CD4-positive, alpha-beta T cell treated with Interleukin-6 for 4 hours (primary cell): Measurements from ENCODE around the gene C2CD4A.
"Not testable (repeated sequence)": the region's sequence is repeated elsewhere in the genome, so short reads cannot be mapped to it uniquely, and the experiment has no call there.

ENCODE experiments used
- DNase-seq: peaks from one replicate; pipeline ENCODE4 v3.0.0-alpha.2; 2020; ENCODE audit warnings: mixed read lengths

C2CD4A gene

GRCh38 chr15:62066663-62067447, at the start of gene C2CD4A:
C2CD4A (plus strand) TSS chr15:62066977; CDS start chr15:62067614, 637 bp downstream.
- peak; percentile 70 for DNase-seq

- DNase-seq: no peak
Observed at GRCh38 chr15:62020576-62021160, 46.1 kb upstream of the C2CD4A start.

GRCh38 chr15:62021991-62022600, 44.7 kb upstream of the C2CD4A start:
- no peak for DNase-seq

GRCh38 chr15:62026487-62027262, 40.1 kb upstream of the C2CD4A start:
- DNase-seq: no peak

GRCh38 chr15:62027263-62027565, 39.6 kb upstream of the C2CD4A start:
- no peak for DNase-seq

- no peak for DNase-seq
Observed at GRCh38 chr15:62027916-62028315, 38.9 kb upstream of the C2CD4A start.

- DNase-seq: no peak
Observed at GRCh38 chr15:62035256-62035924, 31.4 kb upstream of the C2CD4A start.

GRCh38 chr15:62046078-62046743, 20.6 kb upstream of the C2CD4A start:
- no peak for DNase-seq

GRCh38 chr15:62047282-62047827, 19.4 kb upstream of the C2CD4A start:
- no peak for DNase-seq

- not testable (repeated sequence) for DNase-seq
Observed at GRCh38 chr15:62048254-62048653, 18.5 kb upstream of the C2CD4A start.

- DNase-seq: no peak
Observed at GRCh38 chr15:62050115-62050514, 16.7 kb upstream of the C2CD4A start.

- DNase-seq: no peak
Observed at GRCh38 chr15:62051166-62051565, 15.6 kb upstream of the C2CD4A start.

- DNase-seq: no peak
Observed at GRCh38 chr15:62052713-62053112, 14.1 kb upstream of the C2CD4A start.

GRCh38 chr15:62053439-62054085, 13.2 kb upstream of the C2CD4A start:
- DNase-seq: no peak

- no peak for DNase-seq
Observed at GRCh38 chr15:62054979-62055378, 11.8 kb upstream of the C2CD4A start.

- no peak for DNase-seq
Observed at GRCh38 chr15:62057341-62057980, 9.3 kb upstream of the C2CD4A start.

GRCh38 chr15:62058327-62059028, 8.3 kb upstream of the C2CD4A start:
- DNase-seq: no peak

- DNase-seq: no peak
Observed at GRCh38 chr15:62059108-62059815, 7.5 kb upstream of the C2CD4A start.

- peak; percentile 62 for DNase-seq
Observed at GRCh38 chr15:62059816-62060112, 7.0 kb upstream of the C2CD4A start.
